HCT116 (cell line): ENCODE measurements around the gene GABRR2. TPM values are rescaled to one million over a fixed set of nuclear protein-coding genes. Genes with fewer than 3 reads are reported as not detected.

ENCODE experiments used
- ATAC-seq: fragments of 200-7000 bp; cut with Tn5 transposase; 2 replicates; pipeline ENCODE4 v1.9.1; 2020; ENCODE audit warnings: mild to moderate bottlenecking, moderate library complexity
- BruUV-seq: library from RNA; stranded (reverse); fragments of 400-500 nt; replicated peaks from 2 replicates; lab custom pipeline; 2021; lab: Mats Ljungman, UMichigan
- CTCF ChIA-PET: fragments of 300-600 bp; sonication (Branson Sonifier 250); formaldehyde crosslinking; loops from one replicate; lab custom pipeline; 2021; ENCODE audit warnings: antibody characterized with exemption; lab: Charles Lee
- POLR2A ChIA-PET: fragments of 300-600, 350-600 bp; sonication (Branson Sonifier 250); formaldehyde crosslinking; loops from one replicate; lab custom pipeline; 2021; ENCODE audit warnings: antibody characterized with exemption; lab: Charles Lee
- RAD21 ChIA-PET, 2 experiments: fragments of 300-600 bp; sonication (Branson Sonifier 250); formaldehyde crosslinking; loops; one replicate each; lab custom pipeline; 2023; ENCODE audit warnings: low total read pairs in 2 of 2; ENCODE audit not compliant: uncharacterized antibody in 2 of 2, unreplicated experiment in 2 of 2, low non-redundant PET in 1 of 2; lab: Charles Lee
- DNase-seq: peaks from one replicate; pipeline ENCODE4 v3.0.0-alpha.2; 2010; ENCODE audit warnings: low read depth, low spot score
- H2AFZ ChIP-seq: fragments of 200-600 bp; shearing (Covaris generic), sonication (generic); 2 replicates; pipeline ENCODE4 v1.6.1; 2017; ENCODE audit warnings: low read depth, mixed run types, mixed read lengths, antibody characterized with exemption, low read length; ENCODE audit not compliant: poor library complexity, severe bottlenecking
- H3K27ac ChIP-seq: 2 replicates; pipeline ENCODE4 v1.5.1; 2012; ENCODE audit warnings: low read depth, low read length
- H3K27me3 ChIP-seq: fragments of 200-600 bp; sonication (generic); 2 replicates; pipeline ENCODE4 v1.6.1; 2016; ENCODE audit warnings: mixed run types, low read length, mixed read lengths; ENCODE audit not compliant: insufficient read depth
- H3K36me3 ChIP-seq, 2 experiments: fragments of 200-500 bp in 1 of 2; fragments of 200-600 bp in 1 of 2; sonication (Bioruptor generic) in 1 of 2; sonication (generic) in 1 of 2; 2 replicates each; pipeline versions ENCODE4 v1.5.1 to v1.6.1; 2014 to 2016; ENCODE audit warnings: low read length in 2 of 2, inconsistent platforms in 1 of 2, mixed read lengths in 1 of 2, mixed run types in 1 of 2; ENCODE audit not compliant: insufficient read depth in 2 of 2, control insufficient read depth in 1 of 2
- H3K4me1 ChIP-seq, 2 experiments: fragments of 200-600 bp in 1 of 2; sonication (generic) in 1 of 2; 2 replicates each; pipeline versions ENCODE4 v1.5.1 to v1.6.1; 2012 to 2017; ENCODE audit warnings: low read length in 2 of 2, inconsistent platforms in 1 of 2, mild to moderate bottlenecking in 1 of 2, mixed read lengths in 1 of 2, mixed run types in 1 of 2, moderate library complexity in 1 of 2; ENCODE audit not compliant: insufficient read depth in 2 of 2, control insufficient read depth in 1 of 2
- H3K4me2 ChIP-seq: fragments of 200-600 bp; sonication (generic); 2 replicates; pipeline ENCODE4 v1.6.1; 2017; ENCODE audit warnings: mixed run types, low read length, mixed read lengths
- H3K4me3 ChIP-seq, 2 experiments: fragments of 200-600 bp in 1 of 2; sonication (generic) in 1 of 2; replicated peaks in 1 of 2; 2 replicates each; pipeline ENCODE4 v1.5.1; 2011 to 2016; ENCODE audit warnings: low read length in 2 of 2, control low read depth in 1 of 2, low read depth in 1 of 2, mild to moderate bottlenecking in 1 of 2, mixed read lengths in 1 of 2, mixed run types in 1 of 2
- H3K79me2 ChIP-seq: fragments of 200-600 bp; sonication (generic); 2 replicates; pipeline ENCODE4 v1.6.1; 2017; ENCODE audit warnings: mild to moderate bottlenecking, mixed run types, low read length, moderate library complexity, mixed read lengths; ENCODE audit not compliant: insufficient read depth
- H3K9ac ChIP-seq: fragments of 200-600 bp; sonication (generic); 2 replicates; pipeline ENCODE4 v1.6.1; 2016; ENCODE audit warnings: low read length, mixed read lengths
- H3K9me2 ChIP-seq: fragments of 200-600 bp; sonication (generic), shearing (Covaris generic); 2 replicates; pipeline ENCODE4 v1.6.1; 2017; ENCODE audit warnings: mixed run types, mild to moderate bottlenecking, moderate library complexity; ENCODE audit not compliant: insufficient read depth
- H3K9me3 ChIP-seq, 2 experiments: fragments of 200-500 bp in 1 of 2; fragments of 200-600 bp in 1 of 2; sonication (Bioruptor generic) in 1 of 2; sonication (generic) in 1 of 2; 2 replicates each; pipeline ENCODE4 v1.6.1; 2014 to 2017; ENCODE audit warnings: low read length in 2 of 2, mixed read lengths in 2 of 2, inconsistent platforms in 1 of 2, low read depth in 1 of 2, mild to moderate bottlenecking in 1 of 2, mixed run types in 1 of 2, moderate library complexity in 1 of 2; ENCODE audit not compliant: control insufficient read depth in 1 of 2, insufficient read depth in 1 of 2
- H4K20me1 ChIP-seq: fragments of 200-600 bp; sonication (generic), shearing (Covaris generic); 2 replicates; pipeline ENCODE4 v1.6.1; 2017; ENCODE audit warnings: mixed run types, mild to moderate bottlenecking, moderate library complexity; ENCODE audit not compliant: insufficient read depth
- CEBPB ChIP-seq: IDR thresholded peaks from 2 replicates; pipeline ENCODE4 v1.6.1; 2012; ENCODE audit warnings: low read depth
- EGR1 ChIP-seq: IDR thresholded peaks from 2 replicates; pipeline ENCODE4 v1.6.1; 2012; ENCODE audit warnings: low read depth
- EZH2 ChIP-seq: fragments of 200-600 bp; sonication (generic); IDR thresholded peaks from 2 replicates; pipeline ENCODE4 v1.6.1; 2017; ENCODE audit warnings: antibody characterized with exemption, mixed run types
- EZH2phosphoT487 ChIP-seq: fragments of 200-600 bp; IDR thresholded peaks from 2 replicates; pipeline ENCODE4 v1.6.1; 2018; ENCODE audit warnings: antibody characterized with exemption, borderline replicate concordance
- FOSL1 ChIP-seq: IDR thresholded peaks from 2 replicates; pipeline ENCODE4 v1.6.1; 2012; ENCODE audit warnings: low read depth
- JUND ChIP-seq: IDR thresholded peaks from 2 replicates; pipeline ENCODE4 v1.6.1; 2012
- ZBTB33 ChIP-seq: IDR thresholded peaks from 2 replicates; pipeline ENCODE4 v1.6.1; 2011; ENCODE audit warnings: mild to moderate bottlenecking, low read length, moderate library complexity; ENCODE audit not compliant: insufficient replicate concordance; ENCODE audit errors: extremely low read depth
- ZFX ChIP-seq: fragments of 450-650 bp; IDR thresholded peaks from 2 replicates; pipeline ENCODE4 v1.6.1; 2017
- intact Hi-C: fragments of 100-400 bp; cut with micrococcal nuclease; formaldehyde crosslinking; loops from 2 replicates; pipeline ENCODE4 v1.10.0; 2022
- total RNA-seq: library from RNA; stranded (reverse); gene quantifications from one replicate; pipeline ENCODE4 v1.2.1, GENCODE V29; 2021; ENCODE audit not compliant: unreplicated experiment
- TF ChIP-seq, protein P1 (sequence below), 3 experiments: fragments of 200-600 bp in 1 of 3; sonication (generic) in 1 of 3; IDR thresholded peaks in 2 of 3; conservative IDR thresholded peaks in 1 of 3; 2 replicates each; pipeline ENCODE4 v1.5.1; 2012 to 2017; ENCODE audit warnings: low read depth in 2 of 3, low read length in 2 of 3, antibody characterized with exemption in 1 of 3, borderline replicate concordance in 1 of 3, control low read depth in 1 of 3, mild to moderate bottlenecking in 1 of 3, mixed read lengths in 1 of 3, mixed run types in 1 of 3, moderate library complexity in 1 of 3; ENCODE audit not compliant: insufficient read depth in 1 of 3
- TF ChIP-seq, protein P2 (sequence below): IDR thresholded peaks from 2 replicates; pipeline ENCODE4 v1.6.1; 2012; ENCODE audit warnings: low read depth

The GABRR2 gene
- total RNA-seq, 1 experiment from 2014 or later: 0.57 TPM

- ChIA-PET CTCF (interaction anchor here (0.9 kb wide), 1 partner anchor 13 kb away, joined by 3 read pairs; no protein-coding TSS in a partner anchor), POLR2A (no interaction called here), RAD21 (no interaction called here)
- Histone ChIP-seq H3K27ac (no peak overlapping the region), H3K4me3 (no peak overlapping the region), H3K4me2 (no peak overlapping the region), H3K9me2 (no peaks in the 10 kb centered on the region), H2AFZ (no peak overlapping the region), H3K9me3 (no peaks in the 10 kb centered on the region), H3K79me2 (no peaks in the 10 kb centered on the region), H3K9ac (no peak overlapping the region), H3K4me1 (no peaks in the 10 kb centered on the region), H4K20me1 (no peaks in the 10 kb centered on the region), H3K27me3 (no peaks in the 10 kb centered on the region), H3K36me3 (no peaks in the 10 kb centered on the region)
- 0 out of 2 replicates have a peak, but pooled peaks have one; percentile 13 for TF ChIP-seq JUND
- no peak for TF ChIP-seq CEBPB
- peak; percentile 21; the same call in 1 of the 2 replicates for TF ChIP-seq FOSL1
- no peak for ATAC-seq
- intact Hi-C loops: no loop called here
- BruUV-seq: no TSS peak
- DNase-seq: no peak
Measured at GRCh38 chr6:89254569-89254968, 60.5 kb downstream of the GABRR2 start.

- Histone ChIP-seq H3K9ac (no peak overlapping the region), H3K79me2 (no peaks in the 10 kb centered on the region), H3K9me3 (no peaks in the 10 kb centered on the region), H3K9me2 (no peaks in the 10 kb centered on the region), H3K27ac (no peak overlapping the region), H3K27me3 (no peaks in the 10 kb centered on the region)
- CTCF ChIA-PET: no interaction called here
- POLR2A ChIA-PET: no interaction called here
- TF ChIP-seq ZFX: no peak
- TF ChIP-seq, protein P1, sequence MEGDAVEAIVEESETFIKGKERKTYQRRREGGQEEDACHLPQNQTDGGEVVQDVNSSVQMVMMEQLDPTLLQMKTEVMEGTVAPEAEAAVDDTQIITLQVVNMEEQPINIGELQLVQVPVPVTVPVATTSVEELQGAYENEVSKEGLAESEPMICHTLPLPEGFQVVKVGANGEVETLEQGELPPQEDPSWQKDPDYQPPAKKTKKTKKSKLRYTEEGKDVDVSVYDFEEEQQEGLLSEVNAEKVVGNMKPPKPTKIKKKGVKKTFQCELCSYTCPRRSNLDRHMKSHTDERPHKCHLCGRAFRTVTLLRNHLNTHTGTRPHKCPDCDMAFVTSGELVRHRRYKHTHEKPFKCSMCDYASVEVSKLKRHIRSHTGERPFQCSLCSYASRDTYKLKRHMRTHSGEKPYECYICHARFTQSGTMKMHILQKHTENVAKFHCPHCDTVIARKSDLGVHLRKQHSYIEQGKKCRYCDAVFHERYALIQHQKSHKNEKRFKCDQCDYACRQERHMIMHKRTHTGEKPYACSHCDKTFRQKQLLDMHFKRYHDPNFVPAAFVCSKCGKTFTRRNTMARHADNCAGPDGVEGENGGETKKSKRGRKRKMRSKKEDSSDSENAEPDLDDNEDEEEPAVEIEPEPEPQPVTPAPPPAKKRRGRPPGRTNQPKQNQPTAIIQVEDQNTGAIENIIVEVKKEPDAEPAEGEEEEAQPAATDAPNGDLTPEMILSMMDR (IDR thresholded peaks at IDR 0.05 in 2 of 3, conservative IDR thresholded peaks at IDR 0.05 in 1 of 3; ENCODE audit: borderline replicate concordance in 1 of 3, insufficient read depth in 1 of 3, low read depth in 2 of 3, low read length in 2 of 3): no peak
- no peak for TF ChIP-seq EZH2phosphoT487
- TF ChIP-seq EGR1: no peak
- no peak for TF ChIP-seq EZH2
- TF ChIP-seq, protein P2, sequence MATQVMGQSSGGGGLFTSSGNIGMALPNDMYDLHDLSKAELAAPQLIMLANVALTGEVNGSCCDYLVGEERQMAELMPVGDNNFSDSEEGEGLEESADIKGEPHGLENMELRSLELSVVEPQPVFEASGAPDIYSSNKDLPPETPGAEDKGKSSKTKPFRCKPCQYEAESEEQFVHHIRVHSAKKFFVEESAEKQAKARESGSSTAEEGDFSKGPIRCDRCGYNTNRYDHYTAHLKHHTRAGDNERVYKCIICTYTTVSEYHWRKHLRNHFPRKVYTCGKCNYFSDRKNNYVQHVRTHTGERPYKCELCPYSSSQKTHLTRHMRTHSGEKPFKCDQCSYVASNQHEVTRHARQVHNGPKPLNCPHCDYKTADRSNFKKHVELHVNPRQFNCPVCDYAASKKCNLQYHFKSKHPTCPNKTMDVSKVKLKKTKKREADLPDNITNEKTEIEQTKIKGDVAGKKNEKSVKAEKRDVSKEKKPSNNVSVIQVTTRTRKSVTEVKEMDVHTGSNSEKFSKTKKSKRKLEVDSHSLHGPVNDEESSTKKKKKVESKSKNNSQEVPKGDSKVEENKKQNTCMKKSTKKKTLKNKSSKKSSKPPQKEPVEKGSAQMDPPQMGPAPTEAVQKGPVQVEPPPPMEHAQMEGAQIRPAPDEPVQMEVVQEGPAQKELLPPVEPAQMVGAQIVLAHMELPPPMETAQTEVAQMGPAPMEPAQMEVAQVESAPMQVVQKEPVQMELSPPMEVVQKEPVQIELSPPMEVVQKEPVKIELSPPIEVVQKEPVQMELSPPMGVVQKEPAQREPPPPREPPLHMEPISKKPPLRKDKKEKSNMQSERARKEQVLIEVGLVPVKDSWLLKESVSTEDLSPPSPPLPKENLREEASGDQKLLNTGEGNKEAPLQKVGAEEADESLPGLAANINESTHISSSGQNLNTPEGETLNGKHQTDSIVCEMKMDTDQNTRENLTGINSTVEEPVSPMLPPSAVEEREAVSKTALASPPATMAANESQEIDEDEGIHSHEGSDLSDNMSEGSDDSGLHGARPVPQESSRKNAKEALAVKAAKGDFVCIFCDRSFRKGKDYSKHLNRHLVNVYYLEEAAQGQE: no peak
- TF ChIP-seq CEBPB: no peak
- TF ChIP-seq ZBTB33: no peak
- TF ChIP-seq, all 23 proteins: peak for 0
- no peak for ATAC-seq
- H3K4me1 ChIP-seq: no peaks in the 10 kb centered on the region
- no peak for DNase-seq
- no peak overlapping the region for H3K4me3 ChIP-seq
- no peaks in the 10 kb centered on the region for H4K20me1 ChIP-seq
- H3K36me3 ChIP-seq: no peaks in the 10 kb centered on the region
- no TSS peak for BruUV-seq
- H3K4me2 ChIP-seq: no peak overlapping the region
- H2AFZ ChIP-seq: no peak overlapping the region
- RAD21 ChIA-PET: interaction anchor here in 1 of 2 experiments (1.5 kb wide), 1 partner anchor 270 kb away, joined by 3 read pairs; no protein-coding TSS in a partner anchor
- intact Hi-C loops: no loop called here
Measured at GRCh38 chr6:89252907-89253306, 62.2 kb downstream of the GABRR2 start.
